ENCODE measurements around the gene POU2F3. TPM values are rescaled to one million over a fixed set of nuclear protein-coding genes. Genes with fewer than 3 reads are reported as not detected.

POU2F3 gene
- total and polyA plus RNA-seq, 2 experiments from 2014 or later = not detected

GRCh38 chr11:120256779-120257178, 16.8 kb downstream of the POU2F3 start:
- Histone ChIP-seq H4K20me1 (ENCODE audit: insufficient read depth, poor library complexity, severe bottlenecking) (no peaks in the 10 kb centered on the region), H2AFZ (no peak overlapping the region), H3K9me2 (replicated peaks; ENCODE audit: insufficient read depth) (no peaks in the 10 kb centered on the region), H3K4me3 (no peak overlapping the region), H3K4me2 (no peak overlapping the region), H3K36me3 (replicated peaks; ENCODE audit: insufficient read depth, low read depth) (no peaks in the 10 kb centered on the region), H3K4me1 (ENCODE audit: insufficient read depth) (no peaks in the 10 kb centered on the region), H3K9me3 (ENCODE audit: low read depth) (no peaks in the 10 kb centered on the region), H3K27ac (no peak overlapping the region), H3K27me3 (peaks cover 54% of the 10 kb centered on the region), H3K79me2 (no peaks in the 10 kb centered on the region)
- 90% methylated on average over 2 of the region's 2 CpGs for WGBS (ENCODE audit: low lambda C conversion rate, missing lambda C conversion rate)
- DNase-seq (ENCODE audit: low spot score) = no peak
- no peak for TF ChIP-seq EZH2phosphoT487 (IDR thresholded peaks at IDR 0.05; ENCODE audit: low read depth, severe bottlenecking, unreplicated experiment)
- no peak for TF ChIP-seq CTCF (IDR thresholded peaks at IDR 0.05; ENCODE audit: poor library complexity)
- no peak for TF ChIP-seq EZH2 (IDR thresholded peaks at IDR 0.05; ENCODE audit: borderline replicate concordance)

DNA sequence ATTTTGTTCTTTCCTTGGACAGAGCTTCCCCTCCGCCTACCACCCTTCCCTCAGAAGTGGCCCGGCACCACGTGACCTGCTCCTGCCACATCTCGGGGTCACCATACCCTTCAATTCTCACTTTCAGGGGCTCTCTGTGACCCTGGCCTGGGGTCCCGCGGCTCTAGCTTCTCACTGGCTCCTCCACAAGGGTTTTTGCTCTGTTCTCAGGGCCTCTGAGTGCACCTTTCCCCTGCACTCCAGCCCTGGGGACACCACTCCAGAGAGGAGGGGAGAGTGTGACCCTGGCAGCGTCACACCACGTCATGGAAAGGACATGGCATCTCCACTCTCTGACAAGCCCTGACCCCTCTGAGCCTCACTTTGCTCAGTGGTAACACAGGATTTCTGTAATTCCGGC, 17.4 kb downstream of the POU2F3 start:
- no peak for DNase-seq (ENCODE audit: low spot score)
- no peaks in the 10 kb centered on the region for H3K9me2 ChIP-seq (replicated peaks; ENCODE audit: insufficient read depth)
- no peaks in the 10 kb centered on the region for H3K79me2 ChIP-seq
- H3K27ac ChIP-seq = no peak overlapping the region
- H2AFZ ChIP-seq = no peak overlapping the region
- no peak for TF ChIP-seq CTCF (IDR thresholded peaks at IDR 0.05; ENCODE audit: poor library complexity)
- no peak for TF ChIP-seq EZH2phosphoT487 (IDR thresholded peaks at IDR 0.05; ENCODE audit: low read depth, severe bottlenecking, unreplicated experiment)
- TF ChIP-seq EZH2 (IDR thresholded peaks at IDR 0.05; ENCODE audit: borderline replicate concordance) = no peak
- H4K20me1 ChIP-seq (ENCODE audit: insufficient read depth, poor library complexity, severe bottlenecking) = no peaks in the 10 kb centered on the region
- H3K4me3 ChIP-seq = no peak overlapping the region
- 86% methylated on average over 9 of the region's 9 CpGs for WGBS (ENCODE audit: low lambda C conversion rate, missing lambda C conversion rate)
- no peaks in the 10 kb centered on the region for H3K9me3 ChIP-seq (ENCODE audit: low read depth)
- H3K4me1 ChIP-seq (ENCODE audit: insufficient read depth) = no peaks in the 10 kb centered on the region
- H3K4me2 ChIP-seq = no peak overlapping the region
- H3K36me3 ChIP-seq (replicated peaks; ENCODE audit: insufficient read depth, low read depth) = no peaks in the 10 kb centered on the region
- H3K27me3 ChIP-seq = peaks cover 54% of the 10 kb centered on the region

DNA sequence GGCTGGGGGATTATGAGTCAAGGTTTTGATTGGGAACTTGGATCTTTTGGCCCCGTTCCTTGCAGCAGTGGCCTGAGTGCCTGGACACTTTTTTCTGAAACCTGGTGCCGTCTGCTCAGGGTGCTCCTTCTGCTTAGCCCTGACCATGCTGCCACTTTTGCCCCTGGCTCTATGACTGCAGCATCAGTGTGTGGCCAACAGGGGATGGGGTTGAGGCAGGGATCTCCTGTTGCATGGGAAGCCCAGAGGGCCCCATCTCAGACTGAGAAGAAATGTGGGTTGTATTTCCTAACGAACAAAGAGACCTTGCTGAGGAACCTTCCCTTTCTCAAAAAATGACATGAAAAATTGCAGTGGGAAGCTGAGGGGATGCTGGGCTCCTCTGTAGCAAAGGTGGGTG, 18.7 kb downstream of the POU2F3 start:
- Histone ChIP-seq H3K4me3 (no peak overlapping the region), H3K9me2 (replicated peaks; ENCODE audit: insufficient read depth) (no peaks in the 10 kb centered on the region), H3K4me1 (ENCODE audit: insufficient read depth) (no peaks in the 10 kb centered on the region), H3K36me3 (replicated peaks; ENCODE audit: insufficient read depth, low read depth) (no peaks in the 10 kb centered on the region), H3K27me3 (peaks cover 54% of the 10 kb centered on the region), H3K9me3 (ENCODE audit: low read depth) (no peaks in the 10 kb centered on the region), H2AFZ (no peak overlapping the region), H3K79me2 (no peaks in the 10 kb centered on the region), H4K20me1 (ENCODE audit: insufficient read depth, poor library complexity, severe bottlenecking) (no peaks in the 10 kb centered on the region), H3K27ac (no peak overlapping the region), H3K4me2 (no peak overlapping the region)
- no peak for DNase-seq (ENCODE audit: low spot score)
- 76% methylated on average over 3 of the region's 3 CpGs for whole genome bisulfite sequencing (ENCODE audit: low lambda C conversion rate, missing lambda C conversion rate)
- TF ChIP-seq EZH2 (IDR thresholded peaks at IDR 0.05; ENCODE audit: borderline replicate concordance) = no peak
- no peak for TF ChIP-seq EZH2phosphoT487 (IDR thresholded peaks at IDR 0.05; ENCODE audit: low read depth, severe bottlenecking, unreplicated experiment)
- no peak for TF ChIP-seq CTCF (IDR thresholded peaks at IDR 0.05; ENCODE audit: poor library complexity)

DNA sequence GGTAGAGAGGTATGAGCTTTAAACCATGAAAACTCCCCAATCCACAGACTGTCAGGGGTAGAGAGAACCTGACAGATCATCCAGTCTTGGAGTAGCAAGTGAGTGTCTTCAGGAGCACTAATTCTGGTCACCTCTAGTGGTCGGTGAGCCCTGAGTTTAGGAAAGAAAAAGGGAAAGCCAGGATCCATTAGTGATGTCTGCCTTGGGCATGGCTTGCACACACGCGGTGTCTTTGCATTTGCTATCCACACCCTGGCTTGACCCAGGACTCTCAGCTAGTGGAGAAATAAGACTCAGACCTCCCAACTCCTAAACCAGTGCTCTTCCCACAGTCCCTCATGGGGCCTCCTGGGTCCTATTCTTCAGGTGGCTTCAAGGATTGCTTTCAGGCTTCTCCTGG, 19.3 kb downstream of the POU2F3 start:
- H3K9me2 ChIP-seq (replicated peaks; ENCODE audit: insufficient read depth) = no peaks in the 10 kb centered on the region
- H3K27ac ChIP-seq = no peak overlapping the region
- H3K36me3 ChIP-seq (replicated peaks; ENCODE audit: insufficient read depth, low read depth) = no peaks in the 10 kb centered on the region
- peaks cover 48% of the 10 kb centered on the region for H3K27me3 ChIP-seq
- no peak overlapping the region for H2AFZ ChIP-seq
- no peak for DNase-seq (ENCODE audit: low spot score)
- no peaks in the 10 kb centered on the region for H3K79me2 ChIP-seq
- H4K20me1 ChIP-seq (ENCODE audit: insufficient read depth, poor library complexity, severe bottlenecking) = no peaks in the 10 kb centered on the region
- no peaks in the 10 kb centered on the region for H3K4me1 ChIP-seq (ENCODE audit: insufficient read depth)
- H3K4me2 ChIP-seq = no peak overlapping the region
- WGBS (ENCODE audit: low lambda C conversion rate, missing lambda C conversion rate) = 94% methylated on average over 3 of the region's 3 CpGs
- H3K9me3 ChIP-seq (ENCODE audit: low read depth) = no peaks in the 10 kb centered on the region
- no peak overlapping the region for H3K4me3 ChIP-seq
- TF ChIP-seq CTCF (IDR thresholded peaks at IDR 0.05; ENCODE audit: poor library complexity) = no peak
- TF ChIP-seq EZH2 (IDR thresholded peaks at IDR 0.05; ENCODE audit: borderline replicate concordance) = no peak
- no peak for TF ChIP-seq EZH2phosphoT487 (IDR thresholded peaks at IDR 0.05; ENCODE audit: low read depth, severe bottlenecking, unreplicated experiment)
